IMR-90 (cell line): ENCODE data around the gene PLXNB3.

Source experiments
- BHLHE40 ChIP-seq: fragments of 150-350 bp; IDR thresholded peaks from 2 replicates; pipeline ENCODE4 v1.6.1; 2016; ENCODE audit warnings: mild to moderate bottlenecking, low read depth, low read length
- CEBPB ChIP-seq: IDR thresholded peaks from 2 replicates; pipeline ENCODE4 v1.6.1; 2012; ENCODE audit warnings: low read depth, low read length, improper control_type of control experiment
- MAFK ChIP-seq: IDR thresholded peaks from 2 replicates; pipeline ENCODE4 v1.6.1; 2012; ENCODE audit warnings: low read depth, low read length, improper control_type of control experiment
- MAZ ChIP-seq: IDR thresholded peaks from 2 replicates; pipeline ENCODE4 v1.6.1; 2012; ENCODE audit warnings: low read depth, mild to moderate bottlenecking, low read length, improper control_type of control experiment, moderate library complexity, borderline replicate concordance
- MXI1 ChIP-seq: IDR thresholded peaks from 2 replicates; pipeline ENCODE4 v1.6.1; 2012; ENCODE audit warnings: low read depth, mild to moderate bottlenecking, low read length, moderate library complexity, borderline replicate concordance
- NFE2L2 ChIP-seq: fragments of 150-350 bp; IDR thresholded peaks from 2 replicates; pipeline ENCODE4 v1.6.1; 2016; ENCODE audit warnings: low read depth, mild to moderate bottlenecking, low read length
- POLR2A ChIP-seq: IDR thresholded peaks from 2 replicates; pipeline ENCODE4 v1.6.1; 2012; ENCODE audit warnings: mild to moderate bottlenecking, low read depth, low read length
- RAD21 ChIP-seq: IDR thresholded peaks from 2 replicates; pipeline ENCODE4 v1.6.1; 2012; ENCODE audit warnings: low read length, improper control_type of control experiment
- RCOR1 ChIP-seq: IDR thresholded peaks from 2 replicates; pipeline ENCODE4 v1.6.1; 2012; ENCODE audit warnings: mild to moderate bottlenecking, low read length, improper control_type of control experiment; ENCODE audit not compliant: insufficient replicate concordance
- RFX5 ChIP-seq: IDR thresholded peaks from 2 replicates; pipeline ENCODE4 v1.8.0; 2012; ENCODE audit warnings: low read depth, mild to moderate bottlenecking, low read length, moderate library complexity
- SMC3 ChIP-seq: fragments of 150-350 bp; IDR thresholded peaks from 2 replicates; pipeline ENCODE4 v1.6.1; 2016; ENCODE audit warnings: low read depth, mild to moderate bottlenecking, antibody characterized with exemption, low read length, moderate library complexity
- TF ChIP-seq, protein P1 (sequence below): conservative IDR thresholded peaks from 2 replicates; pipeline ENCODE4 v1.5.1; 2012; ENCODE audit warnings: mild to moderate bottlenecking, low read depth, low read length, improper control_type of control experiment
- TF ChIP-seq, protein P2 (sequence below): fragments of 150-350 bp; IDR thresholded peaks from 2 replicates; pipeline ENCODE4 v1.6.1; 2017; ENCODE audit warnings: mild to moderate bottlenecking, antibody characterized with exemption, low read length, low read depth
- TF ChIP-seq, protein P3 (sequence below): fragments of 150-350 bp; IDR thresholded peaks from 2 replicates; pipeline ENCODE4 v1.6.1; 2016; ENCODE audit warnings: low read depth, mild to moderate bottlenecking, low read length, moderate library complexity, borderline replicate concordance

DNA sequence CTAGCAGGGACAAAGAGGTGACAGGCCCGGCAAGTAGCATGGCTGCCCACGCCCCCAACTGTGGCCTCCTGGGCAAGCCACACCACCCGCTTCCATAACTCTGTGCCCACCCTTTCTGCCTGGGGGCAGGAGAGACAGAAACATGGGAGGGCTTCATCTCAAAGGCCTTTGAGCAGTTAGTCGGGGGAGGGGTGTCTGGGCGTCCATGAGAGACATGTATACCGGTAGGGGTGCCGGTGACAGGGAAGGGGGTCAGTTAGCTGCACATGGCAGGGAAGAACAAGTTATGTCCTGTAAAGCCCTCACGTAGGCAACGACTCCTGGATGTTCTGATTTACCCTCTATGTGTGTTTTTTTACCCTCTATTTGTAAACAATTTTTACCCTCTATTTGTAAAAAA, 57.0 kb downstream of the PLXNB3 start:
- TF ChIP-seq SMC3 (no peak), POLR2A (no peak), RAD21 (no peak), CEBPB (no peak), RCOR1 (no peak), MAZ (no peak), RFX5 (no peak), MXI1 (no peak), BHLHE40 (no peak), MAFK (no peak), NFE2L2 (no peak)
- TF ChIP-seq, protein P1, sequence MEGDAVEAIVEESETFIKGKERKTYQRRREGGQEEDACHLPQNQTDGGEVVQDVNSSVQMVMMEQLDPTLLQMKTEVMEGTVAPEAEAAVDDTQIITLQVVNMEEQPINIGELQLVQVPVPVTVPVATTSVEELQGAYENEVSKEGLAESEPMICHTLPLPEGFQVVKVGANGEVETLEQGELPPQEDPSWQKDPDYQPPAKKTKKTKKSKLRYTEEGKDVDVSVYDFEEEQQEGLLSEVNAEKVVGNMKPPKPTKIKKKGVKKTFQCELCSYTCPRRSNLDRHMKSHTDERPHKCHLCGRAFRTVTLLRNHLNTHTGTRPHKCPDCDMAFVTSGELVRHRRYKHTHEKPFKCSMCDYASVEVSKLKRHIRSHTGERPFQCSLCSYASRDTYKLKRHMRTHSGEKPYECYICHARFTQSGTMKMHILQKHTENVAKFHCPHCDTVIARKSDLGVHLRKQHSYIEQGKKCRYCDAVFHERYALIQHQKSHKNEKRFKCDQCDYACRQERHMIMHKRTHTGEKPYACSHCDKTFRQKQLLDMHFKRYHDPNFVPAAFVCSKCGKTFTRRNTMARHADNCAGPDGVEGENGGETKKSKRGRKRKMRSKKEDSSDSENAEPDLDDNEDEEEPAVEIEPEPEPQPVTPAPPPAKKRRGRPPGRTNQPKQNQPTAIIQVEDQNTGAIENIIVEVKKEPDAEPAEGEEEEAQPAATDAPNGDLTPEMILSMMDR: no peak
- TF ChIP-seq, protein P2, sequence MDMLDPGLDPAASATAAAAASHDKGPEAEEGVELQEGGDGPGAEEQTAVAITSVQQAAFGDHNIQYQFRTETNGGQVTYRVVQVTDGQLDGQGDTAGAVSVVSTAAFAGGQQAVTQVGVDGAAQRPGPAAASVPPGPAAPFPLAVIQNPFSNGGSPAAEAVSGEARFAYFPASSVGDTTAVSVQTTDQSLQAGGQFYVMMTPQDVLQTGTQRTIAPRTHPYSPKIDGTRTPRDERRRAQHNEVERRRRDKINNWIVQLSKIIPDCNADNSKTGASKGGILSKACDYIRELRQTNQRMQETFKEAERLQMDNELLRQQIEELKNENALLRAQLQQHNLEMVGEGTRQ: no peak
- TF ChIP-seq, protein P3, sequence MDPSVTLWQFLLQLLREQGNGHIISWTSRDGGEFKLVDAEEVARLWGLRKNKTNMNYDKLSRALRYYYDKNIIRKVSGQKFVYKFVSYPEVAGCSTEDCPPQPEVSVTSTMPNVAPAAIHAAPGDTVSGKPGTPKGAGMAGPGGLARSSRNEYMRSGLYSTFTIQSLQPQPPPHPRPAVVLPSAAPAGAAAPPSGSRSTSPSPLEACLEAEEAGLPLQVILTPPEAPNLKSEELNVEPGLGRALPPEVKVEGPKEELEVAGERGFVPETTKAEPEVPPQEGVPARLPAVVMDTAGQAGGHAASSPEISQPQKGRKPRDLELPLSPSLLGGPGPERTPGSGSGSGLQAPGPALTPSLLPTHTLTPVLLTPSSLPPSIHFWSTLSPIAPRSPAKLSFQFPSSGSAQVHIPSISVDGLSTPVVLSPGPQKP: no peak
